CD4-positive, CD25-positive, alpha-beta regulatory T cell (primary cell): ENCODE data around the gene DENND10. TPM values are rescaled to one million over a fixed set of nuclear protein-coding genes. Genes with fewer than 3 reads are reported as not detected.

ENCODE experiments used
- ATAC-seq, 2 donors: fragments of 150-1000 bp; cut with Tn5 transposase; one replicate each; pipeline ENCODE4 v1.10.0; 2021; ENCODE audit warnings: low read depth in 2 of 2, moderate number of reproducible peaks in 2 of 2, moderate library complexity in 1 of 2
- DNase-seq, 3 donors: peaks; one replicate each; pipeline versions ENCODE4 v3.0.0 to v3.0.0-alpha.2; 2012 to 2022; ENCODE audit warnings: mixed read lengths in 1 of 3
- H3K27ac ChIP-seq: one replicate; pipeline ENCODE4 v1.7.0; 2013; ENCODE audit warnings: mild to moderate bottlenecking, low read length; ENCODE audit not compliant: insufficient read depth, poor library complexity, severe bottlenecking
- H3K27me3 ChIP-seq: one replicate; pipeline ENCODE4 v1.7.0; 2013; ENCODE audit warnings: low read length; ENCODE audit not compliant: control insufficient read depth, insufficient read depth
- H3K36me3 ChIP-seq: one replicate; pipeline ENCODE4 v1.7.0; 2013; ENCODE audit warnings: mild to moderate bottlenecking, low read length, moderate library complexity; ENCODE audit not compliant: control insufficient read depth, insufficient read depth
- H3K4me1 ChIP-seq: 2 replicates; pipeline ENCODE4 v1.7.0; 2013; ENCODE audit warnings: mild to moderate bottlenecking, low read length; ENCODE audit not compliant: insufficient read depth, control insufficient read depth, poor library complexity, severe bottlenecking
- H3K4me3 ChIP-seq: one replicate; pipeline ENCODE4 v1.7.0; 2013; ENCODE audit warnings: low read depth, mild to moderate bottlenecking, low read length, moderate library complexity
- H3K9me3 ChIP-seq, 2 experiments: 1 replicate in 1 of 2; 2 replicates in 1 of 2; pipeline ENCODE4 v1.7.0; 2013; ENCODE audit warnings: low read length in 2 of 2, mild to moderate bottlenecking in 1 of 2, moderate library complexity in 1 of 2; ENCODE audit not compliant: control insufficient read depth in 2 of 2
- H3K27ac Mint-ChIP-seq, 3 donors: one replicate each; pipeline ENCODE4 v1.8.0; 2020 to 2022; ENCODE audit warnings: mild to moderate bottlenecking in 3 of 3, mixed read lengths in 3 of 3, moderate library complexity in 2 of 3
- H3K27me3 Mint-ChIP-seq: one replicate; pipeline ENCODE4 v1.8.0; 2022; ENCODE audit warnings: mild to moderate bottlenecking, mixed read lengths
- H3K36me3 Mint-ChIP-seq: one replicate; pipeline ENCODE4 v1.8.0; 2020; ENCODE audit warnings: mixed read lengths
- H3K4me1 Mint-ChIP-seq, 4 donors: one replicate each; pipeline ENCODE4 v1.8.0; 2020 to 2022; ENCODE audit warnings: mixed read lengths in 4 of 4, mild to moderate bottlenecking in 1 of 4
- H3K4me3 Mint-ChIP-seq, 4 donors: one replicate each; pipeline ENCODE4 v1.8.0; 2020 to 2022; ENCODE audit warnings: mild to moderate bottlenecking in 4 of 4, mixed read lengths in 4 of 4, moderate library complexity in 3 of 4
- H3K9me3 Mint-ChIP-seq, 7 donors: one replicate each; pipeline ENCODE4 v1.8.0; 2020 to 2022; ENCODE audit warnings: mixed read lengths in 7 of 7, mild to moderate bottlenecking in 3 of 7, moderate library complexity in 2 of 7
- polyA plus RNA-seq, 4 donors: library from polyadenylated mRNA; unstranded; fragments of 300-500 nt; fragmentation: Illumina TruSeq; gene quantifications; one replicate each; pipeline ENCODE4 v1.2.3, GENCODE V29; 2021
- total RNA-seq: library from RNA; stranded (reverse); gene quantifications from one replicate; pipeline ENCODE4 v1.2.3, GENCODE V29; 2022

Gene DENND10
- total and polyA plus RNA-seq, 5 donors from 2014 or later = 72.3 to 121 (median 91.0) TPM

DNA sequence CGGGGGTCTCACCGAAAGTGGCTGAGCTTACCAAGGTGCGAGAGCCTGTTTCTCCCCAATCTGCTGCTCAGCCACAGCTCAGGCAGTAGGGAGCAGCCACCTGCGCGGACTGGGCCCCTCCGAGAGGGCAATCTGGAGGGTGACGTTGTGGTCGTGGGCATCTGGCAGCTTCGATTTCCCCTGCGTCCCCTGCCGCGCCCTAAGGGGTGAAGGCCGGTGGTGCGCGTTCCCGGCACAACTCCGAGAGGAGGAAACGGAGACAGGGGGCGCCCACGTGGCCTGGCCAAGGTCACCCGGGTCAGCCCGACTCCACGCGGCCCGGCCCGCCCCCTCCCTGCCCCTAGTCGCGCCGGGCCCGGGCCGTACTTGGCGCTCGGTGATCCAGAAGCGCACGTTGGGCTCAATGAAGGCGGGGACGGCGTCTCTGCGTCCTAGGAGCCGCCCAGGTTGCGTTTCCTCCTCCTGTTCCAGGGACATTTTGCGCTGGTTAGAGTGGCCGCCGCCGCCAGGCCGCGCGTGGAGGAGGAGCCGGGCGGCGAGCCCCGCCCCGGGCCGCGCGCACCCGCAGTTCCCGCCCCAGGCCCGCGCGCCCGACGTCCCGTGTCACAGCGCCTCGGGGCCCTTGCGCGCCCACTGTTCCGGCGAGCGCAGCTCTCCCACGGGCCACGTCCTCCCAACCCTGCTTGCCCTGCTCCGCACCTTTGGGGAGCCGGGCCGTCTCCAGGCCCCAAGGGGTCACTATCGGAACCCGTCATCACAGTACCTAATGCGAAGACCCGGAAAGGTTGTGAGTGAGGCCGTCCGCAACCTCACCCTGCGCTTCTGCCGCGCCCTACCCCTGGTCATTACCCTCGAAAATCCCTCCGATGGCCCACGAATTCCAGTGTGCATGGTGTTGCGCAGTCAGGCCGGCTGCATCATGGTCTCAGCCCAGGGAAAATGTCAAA is 61.5 kb downstream of the DENND10 start, which contains the start of gene SFXN4:
TSS of gene SFXN4 (minus strand) at position 544 of the 947 bp plus-strand sequence. CDS start at position 477, 67 bp downstream.
- peak within 1 kb of the TSS; percentile 75 for H3K27ac ChIP-seq
- Mint-ChIP-seq H3K9me3 (no peaks in the 10 kb centered on the region), H3K36me3 (peaks cover 22% of the 10 kb centered on the region)

DNA sequence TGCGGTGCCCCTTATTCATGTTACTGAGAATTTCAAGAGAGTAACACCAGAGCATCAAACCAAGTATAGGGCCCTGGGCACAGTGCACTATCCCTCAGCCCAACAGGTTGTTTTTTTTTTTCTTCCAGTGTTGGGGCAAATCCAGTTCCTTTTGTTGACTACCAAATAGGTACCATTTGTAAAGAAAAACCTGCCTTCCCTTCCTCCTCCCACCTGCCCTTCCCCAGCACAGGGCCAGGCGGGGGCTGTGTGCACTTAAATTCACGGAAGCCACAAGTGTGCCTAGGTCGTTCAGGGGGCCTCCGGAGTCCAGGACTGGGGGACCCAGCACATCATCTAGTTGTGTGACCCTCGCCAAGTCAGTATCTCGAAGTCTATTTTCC is 62.2 kb downstream of the DENND10 start:
- ATAC-seq (no peak), DNase-seq (no peak)
- no peaks in the 10 kb centered on the region for H3K9me3 ChIP-seq
- H3K9me3 Mint-ChIP-seq = no peaks in the 10 kb centered on the region
- peak overlapping the region; percentile 92 to 96 (median 93) for H3K27ac Mint-ChIP-seq
- H3K27me3 Mint-ChIP-seq = no peaks in the 10 kb centered on the region
- peak overlapping the region; percentile 75 for H3K27ac ChIP-seq
- peaks cover 18% of the 10 kb centered on the region for H3K36me3 ChIP-seq
- H3K4me3 ChIP-seq = peak overlapping the region; percentile 68
- peak overlapping the region; percentile 86 to 95 (median 93) for H3K4me3 Mint-ChIP-seq
- peaks cover 7 to 50% (median 30%) of the 10 kb centered on the region in 4 donors for H3K4me1 Mint-ChIP-seq
- H3K4me1 ChIP-seq = peaks cover 24% of the 10 kb centered on the region
- peaks cover 22% of the 10 kb centered on the region for H3K36me3 Mint-ChIP-seq
- H3K27me3 ChIP-seq = no peaks in the 10 kb centered on the region

More for the DNA sequence above, 61.5 kb downstream of the DENND10 start, which contains the start of gene SFXN4:
- DNase-seq (peak; percentile 72 to 84 (median 84)), ATAC-seq (peak; percentile 93)
- peak within 1 kb of the TSS; percentile 79 for H3K4me3 ChIP-seq
- peak within 1 kb of the TSS; percentile 86 to 95 (median 93) for H3K4me3 Mint-ChIP-seq
- H3K4me1 ChIP-seq = peaks cover 24% of the 10 kb centered on the region
- H3K4me1 Mint-ChIP-seq = peaks cover 7 to 55% (median 31%) of the 10 kb centered on the region in 4 donors
- no peaks in the 10 kb centered on the region for H3K27me3 ChIP-seq
- H3K27me3 Mint-ChIP-seq = no peaks in the 10 kb centered on the region
- peaks cover 21% of the 10 kb centered on the region for H3K36me3 ChIP-seq
- H3K9me3 ChIP-seq = no peaks in the 10 kb centered on the region
- H3K27ac Mint-ChIP-seq = peak within 1 kb of the TSS; percentile 92 to 96 (median 93)

DNA sequence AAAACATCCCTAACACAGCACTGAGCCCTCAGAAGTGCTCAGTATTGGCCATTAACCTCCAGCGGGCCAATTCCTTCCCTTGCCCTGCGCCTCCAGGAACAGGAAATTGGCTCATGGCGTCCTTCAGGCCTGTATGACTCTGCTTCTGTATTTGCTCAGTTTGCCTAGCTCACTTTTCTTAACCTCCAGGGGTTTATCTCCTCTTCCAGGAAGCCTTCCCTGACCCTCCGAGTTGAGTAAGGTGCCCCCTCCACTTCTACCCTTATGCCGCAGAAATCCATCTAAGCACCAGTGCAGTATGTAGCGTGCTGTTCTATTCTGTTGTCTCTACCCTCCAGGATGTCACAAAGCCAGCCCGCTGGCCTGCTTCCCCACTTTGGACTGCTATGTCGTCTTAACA is 62.7 kb downstream of the DENND10 start:
- no peaks in the 10 kb centered on the region for H3K27me3 Mint-ChIP-seq
- peak overlapping the region; percentile 92 to 96 (median 93) for H3K27ac Mint-ChIP-seq
- H3K27ac ChIP-seq = no peak overlapping the region
- peaks cover 7 to 46% (median 29%) of the 10 kb centered on the region in 4 donors for H3K4me1 Mint-ChIP-seq
- peak overlapping the region; percentile 68 for H3K4me3 ChIP-seq
- H3K9me3 ChIP-seq = no peaks in the 10 kb centered on the region
- H3K4me1 ChIP-seq = peaks cover 24% of the 10 kb centered on the region
- no peak for DNase-seq
- no peaks in the 10 kb centered on the region for H3K9me3 Mint-ChIP-seq
- H3K4me3 Mint-ChIP-seq = peak overlapping the region; percentile 86 to 95 (median 93)
- ATAC-seq = no peak
- peaks cover 20% of the 10 kb centered on the region for H3K36me3 ChIP-seq
- peaks cover 22% of the 10 kb centered on the region for H3K36me3 Mint-ChIP-seq
- no peaks in the 10 kb centered on the region for H3K27me3 ChIP-seq

DNA sequence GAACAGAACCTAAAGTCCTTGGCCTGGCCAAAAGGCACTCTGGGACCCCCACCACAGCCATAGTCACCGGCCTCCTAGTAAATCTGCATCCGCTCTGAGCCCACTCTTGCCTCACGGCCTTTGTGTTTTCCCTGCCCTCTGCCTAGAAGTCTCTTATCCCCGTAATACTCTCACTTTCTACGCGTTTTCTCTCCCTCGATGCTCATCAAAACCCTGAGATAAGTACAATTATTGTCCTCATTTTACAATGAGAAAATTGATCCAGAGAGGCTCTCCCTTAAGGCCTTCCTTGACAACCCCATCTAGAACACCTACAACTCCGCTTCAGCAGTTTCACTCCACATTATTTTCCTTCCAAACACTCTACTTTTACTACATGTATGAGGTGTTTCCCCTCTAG is 63.1 kb downstream of the DENND10 start:
- Mint-ChIP-seq H3K36me3 (peaks cover 20% of the 10 kb centered on the region), H3K27ac (peak overlapping the region; percentile 92 to 96 (median 93))

DNA sequence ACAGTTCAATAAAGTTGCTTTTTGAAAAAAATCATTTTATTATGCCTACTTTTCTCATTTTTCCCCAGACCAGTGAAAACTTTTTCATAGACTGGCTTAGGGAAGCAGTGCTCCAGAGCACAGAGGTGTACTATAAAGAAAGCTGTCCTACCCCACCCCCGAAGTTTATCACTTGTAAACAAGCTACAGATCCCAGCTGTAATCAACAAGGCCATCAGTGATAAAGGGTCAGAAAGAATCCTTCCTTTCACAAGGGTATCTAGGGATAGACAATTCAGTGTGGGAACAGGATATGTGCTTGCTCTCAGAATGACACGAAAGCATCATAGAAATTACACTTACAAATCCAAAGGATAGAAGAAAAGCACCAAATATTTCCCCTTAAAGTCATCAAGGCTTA is 70.2 kb downstream of the DENND10 start:
- no peak for DNase-seq
- no peaks in the 10 kb centered on the region for H3K27me3 ChIP-seq
- peaks cover 27% of the 10 kb centered on the region for H3K4me1 ChIP-seq
- no peaks in the 10 kb centered on the region for H3K9me3 ChIP-seq
- H3K4me3 ChIP-seq = no peak overlapping the region
- ATAC-seq = no peak
- Mint-ChIP-seq H3K36me3 (peaks cover 26% of the 10 kb centered on the region), H3K27me3 (no peaks in the 10 kb centered on the region), H3K4me3 (peak overlapping the region in 1 of 4 donors; percentile 59), H3K27ac (no peak overlapping the region), H3K4me1 (peaks cover 9 to 43% (median 28%) of the 10 kb centered on the region in 4 donors), H3K9me3 (peaks cover 0 to 1% (median 0%) of the 10 kb centered on the region in 7 donors)
- peaks cover 35% of the 10 kb centered on the region for H3K36me3 ChIP-seq
- no peak overlapping the region for H3K27ac ChIP-seq

More for the DNA sequence above, 63.1 kb downstream of the DENND10 start:
- Histone ChIP-seq H3K4me3 (no peak overlapping the region), H3K27me3 (no peaks in the 10 kb centered on the region), H3K4me1 (peaks cover 24% of the 10 kb centered on the region), H3K9me3 (no peaks in the 10 kb centered on the region), H3K36me3 (peaks cover 24% of the 10 kb centered on the region), H3K27ac (no peak overlapping the region)
- ATAC-seq (no peak), DNase-seq (no peak)
- Mint-ChIP-seq H3K4me3 (peak overlapping the region in 3 of 4 donors; percentile 86 to 95 (median 94)), H3K9me3 (no peaks in the 10 kb centered on the region), H3K27me3 (no peaks in the 10 kb centered on the region), H3K4me1 (peaks cover 7 to 41% (median 27%) of the 10 kb centered on the region in 4 donors)

DNA sequence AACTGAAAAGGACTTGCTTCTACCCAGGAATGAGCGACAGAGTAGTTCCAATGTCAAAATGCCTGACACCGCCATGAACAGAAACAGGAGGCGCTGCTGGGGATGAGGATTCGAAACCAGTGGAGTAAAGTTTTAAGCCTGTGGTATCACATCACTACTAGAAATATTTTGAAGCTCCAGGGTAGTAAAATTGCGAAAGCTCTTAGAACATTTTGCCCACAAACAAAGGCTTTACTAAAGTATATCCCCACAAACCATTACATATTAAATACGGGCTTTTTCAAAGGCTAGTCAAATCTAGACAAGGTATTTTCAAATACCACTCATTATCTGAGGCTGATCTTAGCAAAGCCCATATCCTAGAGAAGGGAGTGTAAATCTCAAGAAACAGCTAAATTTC is 72.3 kb downstream of the DENND10 start:
- no peak for ATAC-seq
- peaks cover 10 to 46% (median 31%) of the 10 kb centered on the region in 4 donors for H3K4me1 Mint-ChIP-seq

DNA sequence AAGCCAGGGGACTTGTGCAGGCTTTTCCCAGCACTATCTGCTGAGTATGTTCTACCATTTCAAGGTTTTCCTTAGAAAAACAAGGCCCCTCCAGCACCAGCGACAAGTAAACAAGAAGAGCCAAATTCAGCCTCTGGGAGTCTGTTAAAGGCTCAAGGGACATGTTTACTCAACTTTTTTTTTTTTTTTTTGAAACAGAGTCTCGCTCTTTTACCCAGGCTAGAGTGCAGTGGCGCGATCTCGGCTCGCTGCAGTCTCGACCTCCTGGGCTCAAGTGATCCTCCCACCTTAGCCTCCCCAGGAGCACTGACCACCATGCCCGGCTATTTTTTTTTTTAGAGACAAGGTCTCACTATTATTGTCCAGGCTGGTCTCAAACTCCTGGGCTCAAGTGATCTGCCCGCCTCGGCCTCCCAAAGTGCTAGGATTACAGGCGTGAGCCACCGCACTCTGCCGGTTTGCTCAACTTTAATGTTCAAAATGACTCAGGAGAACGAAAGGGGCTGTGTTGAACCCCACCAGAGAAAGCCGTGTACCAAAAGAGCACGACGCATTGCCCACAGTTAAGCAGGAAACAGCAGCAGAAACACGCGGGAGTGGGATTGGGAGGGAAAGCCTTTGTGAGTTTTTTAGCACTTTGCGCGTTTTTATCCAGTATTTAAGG is 73.9 kb downstream of the DENND10 start:
- Histone ChIP-seq H3K4me3 (peak overlapping the region; percentile 98), H3K9me3 (no peaks in the 10 kb centered on the region), H3K27me3 (no peaks in the 10 kb centered on the region), H3K4me1 (peaks cover 30% of the 10 kb centered on the region), H3K27ac (peak overlapping the region; percentile 75), H3K36me3 (peaks cover 14% of the 10 kb centered on the region)
- no peak for DNase-seq
- peak overlapping the region; percentile 92 to 99 (median 93) for H3K27ac Mint-ChIP-seq
- no peaks in the 10 kb centered on the region for H3K27me3 Mint-ChIP-seq
- peak in 1 of 2 donors; percentile 10 for ATAC-seq
- peaks cover 10 to 44% (median 31%) of the 10 kb centered on the region in 4 donors for H3K4me1 Mint-ChIP-seq
- peaks cover 0 to 1% (median 0%) of the 10 kb centered on the region in 7 donors for H3K9me3 Mint-ChIP-seq
- H3K4me3 Mint-ChIP-seq = peak overlapping the region; percentile 96 to 99 (median 98)
- H3K36me3 Mint-ChIP-seq = peaks cover 11% of the 10 kb centered on the region

More for the DNA sequence above, 72.3 kb downstream of the DENND10 start:
- Mint-ChIP-seq H3K27me3 (no peaks in the 10 kb centered on the region), H3K36me3 (peaks cover 16% of the 10 kb centered on the region), H3K9me3 (peaks cover 0 to 1% (median 0%) of the 10 kb centered on the region in 7 donors), H3K27ac (peak overlapping the region in 1 of 3 donors; percentile 72), H3K4me3 (peak overlapping the region; percentile 59 to 99 (median 98))
- H3K4me1 ChIP-seq = peaks cover 30% of the 10 kb centered on the region
- no peak overlapping the region for H3K4me3 ChIP-seq
- no peak for DNase-seq
- no peak overlapping the region for H3K27ac ChIP-seq
- no peaks in the 10 kb centered on the region for H3K27me3 ChIP-seq
- no peaks in the 10 kb centered on the region for H3K9me3 ChIP-seq
- peaks cover 30% of the 10 kb centered on the region for H3K36me3 ChIP-seq
